ENCODE measurements around the gene GNLY.
"Not testable (repeated sequence)": the region's sequence is repeated elsewhere in the genome, so short reads cannot be mapped to it uniquely, and the experiment has no call there.

GNLY gene

DNA sequence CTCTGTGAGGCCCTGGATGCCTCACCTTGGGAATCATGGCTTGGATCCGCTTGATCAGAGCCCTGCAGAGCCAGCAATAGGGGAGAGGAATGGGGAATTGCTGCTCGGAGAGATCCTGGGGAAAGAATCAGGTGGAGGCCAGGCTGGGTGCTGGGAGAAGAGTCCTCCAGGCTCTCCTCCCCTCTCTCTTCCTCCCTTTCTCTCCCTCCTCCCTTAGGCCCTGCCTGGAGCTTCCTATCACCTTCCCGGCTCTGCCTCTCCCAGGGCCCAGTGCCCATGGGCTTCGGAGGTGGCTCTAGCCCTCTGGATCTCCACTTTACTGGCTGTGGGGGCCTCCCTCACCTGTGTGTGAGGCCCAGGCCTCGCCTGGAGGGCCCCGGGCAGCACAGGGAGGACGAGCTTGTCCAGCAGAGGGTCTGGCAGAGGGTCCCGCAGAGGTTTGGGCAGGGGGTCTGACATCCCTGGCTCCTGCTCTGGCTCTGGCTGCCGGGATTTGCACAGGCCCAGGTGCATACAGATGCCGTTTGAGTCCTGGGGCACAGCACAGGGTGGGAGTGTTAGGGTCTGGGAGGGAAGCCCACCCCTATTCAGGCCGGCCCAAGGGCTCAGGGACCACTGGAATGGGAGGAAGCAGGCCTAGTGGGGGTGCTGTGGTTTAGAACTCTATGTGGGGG, 28.8 kb upstream of the GNLY start:
- no peak for DNase-seq

DNA sequence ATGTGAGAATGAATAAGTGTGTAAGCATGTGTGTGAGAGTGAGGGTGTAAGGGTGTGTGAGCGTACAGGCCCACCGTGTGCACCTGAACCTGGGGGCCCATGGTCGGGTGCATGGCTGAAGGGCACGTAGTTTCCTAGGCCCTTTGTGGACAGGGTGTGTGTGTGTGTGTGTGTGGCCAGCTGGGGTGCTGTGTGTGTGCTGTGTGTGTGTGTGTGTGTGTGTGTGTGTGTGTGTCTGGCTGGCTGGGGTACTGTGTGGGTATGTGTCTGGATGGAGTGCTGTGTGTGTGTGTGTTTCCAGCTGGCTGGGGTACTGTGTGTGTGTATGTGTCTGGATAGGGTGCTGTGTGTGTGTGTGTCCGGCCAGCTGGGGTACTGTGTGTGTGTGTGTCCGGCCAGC, 28.1 kb upstream of the GNLY start:
- no peak for DNase-seq

DNA sequence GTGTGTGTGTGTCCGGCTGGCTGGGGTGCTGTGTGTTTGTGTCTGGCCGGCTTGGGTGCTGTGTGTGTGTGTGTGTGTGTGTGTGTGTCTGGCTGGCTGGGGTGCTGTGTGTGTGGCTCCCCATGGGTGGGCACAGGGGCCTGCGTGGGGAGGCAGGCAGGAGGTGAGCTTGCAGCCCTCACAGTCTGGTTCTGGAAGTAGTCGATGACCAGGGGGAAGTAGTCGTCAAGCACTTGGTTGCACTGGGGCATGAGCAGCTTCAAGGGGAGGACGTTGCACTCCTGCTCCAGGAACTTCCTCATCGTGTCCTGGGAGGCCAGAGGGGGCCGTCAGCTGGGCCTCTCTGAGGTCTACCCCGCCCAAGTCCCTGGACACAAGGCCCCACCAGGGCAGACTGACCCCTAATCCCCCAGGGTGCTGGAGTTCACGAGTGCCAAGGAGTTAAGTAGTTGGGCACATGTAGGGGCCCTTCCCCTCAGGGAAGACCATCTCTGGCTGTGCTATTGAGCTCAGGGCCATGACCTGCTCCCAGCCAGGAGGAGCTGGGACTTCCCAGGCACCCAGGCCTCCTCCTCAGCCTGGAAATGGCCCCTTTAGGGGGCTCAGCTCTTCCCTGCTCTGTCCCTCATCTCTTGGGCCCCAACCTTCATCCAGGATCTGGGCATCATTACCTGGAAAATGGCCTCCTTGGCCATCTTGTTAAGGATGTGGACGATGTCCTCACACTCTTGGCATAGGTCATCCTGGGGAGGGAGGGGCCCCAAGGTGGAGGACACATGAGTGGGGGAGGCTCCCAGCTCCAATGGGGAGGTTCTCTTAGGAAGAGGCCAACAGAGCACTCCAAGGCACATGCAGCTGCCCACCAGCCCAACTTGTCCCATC, 27.5 kb upstream of the GNLY start:
- DNase-seq, result no peak

DNA sequence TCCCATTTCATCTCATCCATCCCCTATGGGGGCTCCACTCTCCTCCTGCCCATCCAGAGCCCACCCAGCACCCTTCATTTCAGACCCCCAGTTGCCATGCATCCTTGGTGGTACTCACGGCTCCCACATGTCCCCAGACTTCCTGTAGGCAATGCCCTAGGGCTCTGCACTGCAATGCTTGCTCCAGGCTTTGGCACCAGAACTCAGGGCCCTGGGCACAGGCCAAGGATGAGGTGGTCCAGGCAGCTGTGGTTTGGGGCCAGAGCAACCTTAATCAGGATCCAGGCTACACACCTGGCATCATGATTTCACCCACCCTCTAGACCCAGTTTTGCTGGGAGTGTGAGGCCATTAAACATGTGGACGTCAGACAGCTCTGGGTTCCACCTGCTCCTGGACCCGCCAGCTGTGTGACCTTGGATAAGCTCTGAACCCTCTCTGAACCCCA, 26.6 kb upstream of the GNLY start:
- no peak for DNase-seq

DNA sequence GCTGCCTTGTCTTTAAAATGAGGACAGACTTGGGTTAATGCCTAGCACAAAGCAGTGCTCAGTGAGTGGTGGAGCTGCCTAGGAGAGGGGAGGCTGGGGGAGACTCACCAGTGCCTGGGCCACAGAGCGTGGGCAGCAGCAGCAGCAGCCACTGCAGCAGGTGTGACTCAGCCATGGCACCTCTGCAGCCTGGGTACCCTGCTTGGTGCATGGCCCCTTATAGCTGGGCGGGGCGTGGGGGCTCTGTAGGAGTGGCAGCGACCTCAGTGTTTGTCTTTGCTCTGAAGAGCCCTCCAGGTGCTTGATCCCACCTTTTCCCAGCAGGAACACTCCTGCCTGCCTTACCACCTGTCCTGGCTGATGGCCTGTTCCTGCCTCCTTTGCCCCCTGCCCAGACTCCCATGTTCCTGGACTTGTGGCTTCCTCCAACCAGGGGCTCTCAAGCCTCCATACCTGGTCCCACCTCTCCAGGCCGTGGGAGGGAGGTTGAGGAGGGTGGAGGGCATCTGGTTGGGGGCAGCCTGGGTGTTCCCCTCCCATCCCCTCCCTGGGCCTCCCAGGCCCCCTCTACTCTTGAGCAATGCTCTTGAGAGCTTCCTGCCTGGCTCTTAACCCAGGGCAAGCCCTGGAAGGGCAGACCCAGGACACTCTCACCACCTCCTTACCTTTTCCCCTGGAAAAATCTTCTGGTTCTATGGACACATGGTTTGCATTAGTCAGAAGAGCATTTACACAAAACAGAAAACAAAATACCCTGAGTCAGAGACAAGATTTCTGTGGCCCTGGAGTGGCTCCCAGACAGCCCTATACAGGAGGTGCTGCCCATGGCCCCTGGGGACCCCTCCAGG, 25.9 kb upstream of the GNLY start, which contains the start of gene SFTPB:
TSS of gene SFTPB (minus strand) at position 191 of the 848 bp plus-strand sequence. CDS start at position 175, 16 bp downstream.
- DNase-seq, result no peak

DNA sequence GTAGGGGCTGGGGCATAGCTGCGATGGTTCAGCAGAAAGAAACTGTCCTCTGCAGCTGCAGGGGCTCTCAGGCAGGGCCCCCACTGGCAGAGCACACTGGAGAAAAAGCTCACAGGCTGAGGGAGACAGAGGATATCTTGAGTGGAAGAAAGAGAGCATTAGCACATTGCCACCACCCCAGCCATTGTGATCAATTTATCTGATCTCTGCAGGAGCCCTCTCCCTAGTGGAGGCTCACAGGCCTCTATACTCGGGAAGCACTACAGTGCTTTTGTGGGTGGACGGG, 25.4 kb upstream of the GNLY start:
- DNase-seq, result no peak

DNA sequence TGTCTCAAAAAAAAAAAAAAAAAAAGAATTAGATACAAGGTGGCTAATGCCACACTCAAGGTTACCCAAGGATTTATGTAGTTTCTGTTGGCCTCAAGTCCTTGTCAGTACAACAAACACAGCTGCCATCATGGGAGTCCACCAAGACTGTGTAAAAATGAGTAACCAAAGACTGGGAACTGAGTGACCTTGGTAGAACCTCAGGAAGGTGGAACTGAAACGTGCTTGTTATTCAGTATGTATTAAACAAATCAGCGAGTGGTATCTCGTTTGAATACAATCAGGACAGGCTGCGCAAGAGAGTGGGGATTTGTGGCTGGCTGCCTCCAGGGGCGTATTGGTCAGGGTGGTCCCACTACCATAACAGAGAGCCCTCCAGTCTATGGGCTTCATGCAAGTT, 24.6 kb upstream of the GNLY start:
- no peak for DNase-seq

DNA sequence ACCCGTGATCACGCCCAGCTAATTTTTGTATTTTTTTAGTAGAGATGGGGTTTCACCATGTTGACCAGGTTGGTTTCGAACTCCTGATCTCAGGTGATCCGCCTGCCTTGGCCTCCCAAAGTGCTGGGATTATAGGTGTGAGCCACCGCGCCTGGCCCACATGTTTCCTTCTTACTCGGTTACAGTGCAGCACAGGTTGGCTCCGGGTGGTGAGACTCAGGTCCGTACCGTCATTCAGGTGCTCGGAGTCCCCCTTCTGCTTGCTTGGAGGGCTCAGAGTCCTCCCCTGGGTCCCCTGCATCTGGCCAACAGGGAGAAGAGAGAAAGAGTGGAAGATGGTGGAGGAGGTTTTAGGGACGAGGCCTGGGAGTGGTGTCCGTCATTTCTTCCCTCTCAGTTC, 23.7 kb upstream of the GNLY start:
- DNase-seq, result not testable (repeated sequence)

DNA sequence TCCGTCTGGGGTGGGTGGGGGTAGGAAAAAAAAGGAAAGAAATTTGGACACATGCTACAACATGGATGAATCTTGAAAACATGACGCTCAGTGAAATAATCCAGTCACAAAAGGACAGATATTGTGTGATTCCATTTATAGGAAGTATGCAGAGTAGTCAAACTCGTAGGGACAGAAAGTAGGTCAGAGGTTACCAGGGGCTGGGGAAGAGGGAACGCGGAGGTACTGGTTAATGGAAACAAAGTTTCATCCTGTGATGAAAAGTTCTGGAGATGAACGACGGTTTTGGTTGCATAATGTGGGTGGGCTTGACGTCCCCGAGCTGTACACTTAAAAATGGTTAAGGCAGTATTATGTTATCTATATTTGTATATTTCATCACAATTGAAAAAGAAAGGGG, 21.7 kb upstream of the GNLY start:
- no peak for DNase-seq

DNA sequence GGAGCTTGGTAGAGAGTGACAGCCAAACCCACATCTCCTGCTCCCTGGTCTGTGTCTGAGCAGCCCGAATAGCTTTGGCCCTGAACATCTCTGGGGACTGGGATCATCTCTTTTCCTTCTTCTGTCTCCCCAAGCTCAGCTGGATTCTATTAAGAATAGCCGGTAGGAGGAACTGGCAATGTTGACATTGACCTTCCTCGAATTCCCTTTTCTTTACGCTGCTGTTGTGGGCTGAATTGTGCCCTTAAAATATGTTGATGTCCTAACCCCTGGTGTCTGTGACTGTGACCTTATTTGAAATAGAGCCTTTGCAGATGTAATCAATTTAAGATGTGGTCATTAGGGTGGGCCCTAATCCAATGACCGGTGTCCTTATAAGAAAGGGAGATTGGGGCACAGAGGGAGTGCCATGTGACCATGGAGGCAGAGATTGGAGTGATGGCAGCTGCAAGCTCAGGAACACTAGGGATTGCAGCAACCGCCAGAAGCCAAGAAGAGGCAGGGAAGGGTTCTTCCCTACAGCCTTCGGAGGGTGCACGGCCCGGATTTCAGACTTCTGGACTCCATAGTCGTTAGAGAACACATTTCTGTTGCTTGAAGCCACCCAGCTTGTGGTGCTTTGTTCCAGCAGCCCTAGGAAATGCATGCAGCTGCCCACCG, 20.3 kb upstream of the GNLY start:
- no peak for DNase-seq

DNA sequence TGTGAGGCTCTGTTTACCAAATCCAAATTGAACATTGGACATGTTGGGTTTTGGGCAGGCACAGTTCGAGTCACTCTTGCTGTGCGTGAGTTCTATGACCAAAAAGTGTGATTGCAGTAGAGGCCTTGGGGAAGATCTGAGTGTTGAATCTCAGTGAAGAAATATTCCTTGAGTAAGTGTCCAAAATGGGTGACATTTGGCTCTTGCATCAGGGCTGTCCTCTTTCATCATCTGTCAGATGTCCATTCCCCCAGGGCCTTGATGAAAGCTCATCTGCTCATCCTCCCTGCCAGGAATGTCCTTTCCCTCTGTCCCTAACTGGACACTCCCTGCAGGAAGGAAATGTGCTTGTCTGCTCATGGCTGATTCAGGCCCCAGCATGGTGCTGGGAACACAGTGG, 19.7 kb upstream of the GNLY start:
- no peak for DNase-seq

DNA sequence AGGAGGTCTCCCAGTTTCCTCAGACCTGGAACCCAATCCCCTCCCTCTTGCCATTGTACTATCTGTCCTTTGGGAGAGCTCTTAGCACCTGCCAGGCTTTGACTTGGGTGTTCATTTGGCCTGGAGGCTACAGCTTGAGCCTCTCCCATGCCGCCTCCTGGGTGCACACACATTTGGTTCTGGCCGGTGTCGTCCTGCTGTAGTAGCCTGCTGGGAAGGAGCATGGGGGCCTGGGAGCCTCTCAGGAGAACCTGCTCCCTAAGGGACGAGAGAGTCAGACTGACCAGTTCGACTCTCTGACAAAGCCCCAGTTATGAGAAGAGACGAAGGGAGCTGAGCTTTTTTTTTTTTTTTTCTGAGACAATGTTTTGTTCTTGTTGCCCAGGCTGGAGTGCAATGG, 18.7 kb upstream of the GNLY start:
- no peak for DNase-seq

DNA sequence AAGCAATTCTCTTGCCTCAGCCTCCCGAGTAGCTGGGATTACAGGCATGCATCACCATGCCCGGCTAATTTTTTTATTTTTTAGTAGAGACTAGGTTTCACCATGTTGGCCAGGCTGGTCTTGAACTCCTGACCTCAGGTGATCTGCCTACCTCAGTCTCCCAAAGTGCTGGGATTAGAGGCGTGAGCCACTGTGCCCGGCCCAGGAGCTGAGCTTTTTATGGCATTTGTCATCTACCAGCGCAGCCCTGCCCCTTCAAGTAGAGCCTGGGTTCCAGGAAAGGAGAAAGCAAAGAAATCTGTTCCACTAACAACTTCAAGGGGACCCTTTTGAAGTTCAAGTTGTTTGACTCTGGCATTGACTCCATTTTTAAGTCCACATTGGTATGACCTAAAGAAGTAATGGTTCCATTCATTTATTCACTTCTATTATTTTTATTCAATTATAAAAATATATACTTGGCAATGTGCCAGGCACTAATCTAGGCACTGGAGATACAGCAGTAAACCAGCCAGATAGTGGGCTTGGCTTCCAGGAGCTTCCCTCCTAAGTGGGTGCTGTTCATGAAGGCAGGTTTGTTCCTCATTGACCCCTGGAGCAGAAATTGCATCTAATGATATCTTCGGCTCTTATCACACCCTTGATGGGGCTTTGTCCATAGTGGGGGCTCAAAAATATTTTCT, 18.2 kb upstream of the GNLY start:
- no peak for DNase-seq

DNA sequence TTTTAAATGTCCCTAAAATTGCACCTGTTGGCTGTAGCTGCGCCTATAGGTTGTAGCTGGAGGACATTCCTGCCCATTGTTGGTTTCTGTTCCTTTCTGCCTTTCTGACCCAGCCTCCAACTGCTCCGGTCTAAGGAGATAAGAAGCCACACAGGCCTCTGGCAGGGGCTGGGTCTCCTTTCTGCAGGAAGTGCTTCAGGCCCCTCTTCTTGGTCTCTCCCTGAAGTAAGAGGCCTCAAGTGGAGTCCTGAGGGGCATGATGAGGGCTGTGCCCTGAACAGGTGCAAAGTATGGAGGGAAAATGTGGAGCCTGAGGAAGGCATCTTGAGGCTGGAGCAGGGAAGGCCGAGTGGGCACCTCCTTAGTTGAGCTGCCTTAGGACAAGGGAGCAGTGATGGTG, 15.8 kb upstream of the GNLY start:
- DNase-seq, result no peak

DNA sequence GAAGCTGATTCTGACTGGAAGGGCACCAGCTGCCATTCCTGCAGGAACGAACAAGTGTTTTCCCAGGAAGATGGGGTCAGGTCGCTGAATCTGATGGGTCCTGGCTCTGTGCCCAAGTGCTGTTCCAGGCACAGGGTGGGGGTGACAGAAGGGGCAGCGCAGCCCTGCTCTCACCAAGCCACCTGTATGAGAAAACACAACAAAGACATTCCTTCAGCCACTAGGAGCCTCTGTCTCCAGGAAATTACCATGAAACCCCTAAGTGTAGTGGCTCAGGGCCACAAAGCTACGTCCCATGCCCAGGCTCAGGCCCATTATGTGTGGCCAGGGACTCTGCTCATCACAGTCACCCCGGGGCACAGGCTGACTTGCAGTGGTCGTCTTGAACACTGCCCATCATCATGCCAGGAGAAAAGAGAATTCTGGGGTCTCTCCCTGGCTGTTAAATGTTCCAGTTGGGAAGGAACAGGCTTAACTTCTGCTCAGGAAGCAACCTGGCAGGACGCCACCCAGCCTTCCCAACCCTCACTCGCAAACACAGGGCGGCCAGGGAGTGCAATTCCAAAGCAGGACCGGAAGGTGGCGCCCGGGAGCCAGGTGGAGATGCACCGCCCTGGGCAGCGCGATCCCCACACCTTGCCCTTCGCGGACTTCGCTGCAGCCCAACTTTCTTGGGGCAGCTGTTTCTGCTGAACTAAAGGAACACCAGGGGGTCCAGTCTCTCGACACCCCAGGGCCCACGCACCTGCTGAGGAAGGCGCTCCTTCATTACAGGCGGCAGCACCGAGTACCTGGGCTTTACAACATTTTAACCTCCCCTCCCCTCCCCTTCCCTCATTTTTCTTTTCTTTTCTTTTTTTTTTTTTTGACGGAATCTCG, 15.1 kb upstream of the GNLY start:
- DNase-seq, result peak; percentile 75

DNA sequence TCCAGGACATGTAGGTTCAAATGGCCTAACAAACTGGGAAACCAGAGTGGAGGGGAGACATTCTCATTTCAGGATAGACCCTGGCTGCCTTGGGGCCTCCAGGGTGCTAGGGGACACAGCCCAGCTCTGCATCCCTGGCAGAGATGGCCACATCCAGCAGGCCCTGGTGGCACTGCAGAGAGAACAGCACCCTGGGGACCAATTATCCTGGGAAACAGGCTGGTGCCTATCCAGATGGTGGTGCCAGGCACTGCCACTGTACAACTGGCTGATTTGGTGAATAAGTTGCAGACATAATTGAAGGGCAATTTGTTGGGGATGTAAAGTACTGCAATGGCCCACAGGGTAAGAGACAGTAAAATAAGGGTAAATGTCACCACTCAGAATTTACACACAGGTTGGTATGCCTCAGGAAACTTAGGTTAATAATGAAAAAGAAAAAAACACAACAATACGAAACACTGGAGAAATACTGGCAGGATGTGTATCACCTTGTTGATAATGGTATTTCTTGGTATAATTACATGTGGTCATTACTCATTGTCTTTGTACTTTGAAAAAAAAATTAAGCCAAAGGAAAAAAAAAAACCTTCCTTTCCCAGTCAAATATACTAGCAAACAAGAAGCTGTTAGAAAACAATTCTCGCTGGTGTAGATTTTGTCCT, 13.3 kb upstream of the GNLY start:
- no peak for DNase-seq

DNA sequence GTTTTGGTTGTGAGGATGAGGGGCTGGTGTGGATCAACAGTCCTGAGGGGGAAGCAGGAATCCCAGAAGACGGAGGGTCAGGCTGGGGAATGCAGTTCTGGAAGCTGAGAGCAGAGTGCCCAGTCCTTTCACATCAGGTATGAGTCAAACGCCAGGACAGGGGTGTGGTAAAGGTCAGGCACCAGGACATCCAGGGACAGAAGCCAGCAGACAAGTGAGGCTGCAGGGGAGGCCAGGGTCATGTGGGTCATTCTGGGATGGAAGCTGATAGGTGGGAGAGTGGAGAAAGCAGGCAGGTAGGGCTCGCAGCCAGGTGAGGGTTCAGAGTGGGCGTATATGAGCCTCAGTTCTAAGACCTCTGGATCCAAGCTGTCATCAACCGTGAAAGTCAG, 12.8 kb upstream of the GNLY start:
- no peak for DNase-seq

DNA sequence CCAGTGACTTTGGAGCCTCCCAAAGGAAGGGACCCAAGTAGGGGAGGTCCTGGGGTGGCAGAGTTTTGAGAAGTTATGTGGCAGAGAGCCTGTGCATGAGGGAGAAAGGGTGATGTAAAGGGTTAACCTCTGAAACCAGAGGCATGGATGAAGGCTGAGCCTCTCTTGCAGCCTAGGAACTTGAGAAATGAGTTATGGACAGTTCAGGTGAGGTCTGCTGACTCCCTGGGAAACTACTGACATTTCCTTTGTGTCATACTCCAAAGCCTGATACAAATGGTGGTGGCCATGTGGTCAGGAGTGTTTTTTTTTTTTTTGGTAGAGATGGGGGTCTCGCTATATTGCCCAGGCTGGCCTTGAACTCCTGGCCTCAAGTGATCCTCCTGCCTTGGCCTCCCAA, 12.4 kb upstream of the GNLY start:
- DNase-seq, result no peak

DNA sequence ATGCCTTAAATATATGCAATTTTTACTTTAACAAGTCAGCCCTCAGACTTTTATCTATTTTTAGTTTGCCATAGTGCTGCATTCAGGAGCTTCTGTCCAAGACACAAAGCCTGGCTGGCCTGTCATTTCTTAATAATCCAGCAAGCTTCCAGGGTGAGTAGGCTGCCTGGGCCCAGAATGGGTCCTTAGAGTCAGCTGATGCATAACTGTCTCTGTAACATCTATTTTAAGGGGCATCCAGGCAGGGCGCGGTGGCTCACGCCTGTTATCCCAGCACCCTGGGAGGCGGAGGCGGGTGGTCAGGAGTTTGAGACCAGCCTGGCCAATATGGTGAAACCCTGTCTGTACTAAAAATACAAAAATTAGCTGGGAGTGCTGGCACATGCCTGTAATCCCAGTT, 11.8 kb upstream of the GNLY start:
- DNase-seq, result no peak

DNA sequence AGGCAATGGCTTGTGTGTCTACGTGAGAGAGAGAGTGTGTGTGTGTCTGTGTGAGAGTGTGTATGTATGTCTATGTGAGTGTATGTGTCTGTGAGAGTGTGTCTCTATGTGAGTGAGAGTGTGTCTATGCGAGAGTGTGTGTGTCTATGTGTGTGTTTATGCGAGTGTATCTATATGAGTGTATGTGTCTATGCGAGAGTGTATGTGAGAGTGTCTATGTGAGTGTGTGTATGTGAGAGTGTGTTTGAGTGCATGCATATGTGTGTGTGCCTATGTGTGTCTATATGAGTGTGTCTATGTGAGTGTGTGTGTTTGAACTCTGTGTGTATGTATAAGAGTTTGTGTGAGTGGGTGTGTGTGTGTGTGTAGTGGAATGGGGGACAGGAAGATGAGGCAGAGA, 9.8 kb upstream of the GNLY start:
- DNase-seq, result no peak

DNA sequence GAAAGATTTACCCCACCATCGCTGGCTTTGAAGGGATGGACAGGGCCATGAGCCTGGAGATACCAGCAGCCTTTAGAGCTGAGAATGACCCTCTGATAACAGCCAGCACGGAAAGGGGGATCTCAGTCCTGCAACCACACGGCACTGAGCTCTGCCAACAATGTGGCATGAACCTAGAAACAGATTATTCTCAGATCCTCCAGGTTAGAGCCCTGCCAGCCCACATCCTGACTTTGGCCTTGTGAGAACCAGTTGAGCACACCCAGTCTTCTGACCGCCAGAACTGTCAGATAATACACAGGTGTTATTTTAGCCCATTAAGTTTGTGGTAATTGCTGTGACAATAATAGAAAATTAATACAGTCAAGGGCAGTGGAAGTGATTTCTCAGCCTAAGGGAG, 9.4 kb upstream of the GNLY start:
- no peak for DNase-seq
